OCI-LY7 (cell line): ENCODE measurements around the gene GON4L. TPM values are rescaled to one million over a fixed set of nuclear protein-coding genes. Genes with fewer than 3 reads are reported as not detected.
"Not testable (repeated sequence)": the region's sequence is repeated elsewhere in the genome, so short reads cannot be mapped to it uniquely, and the experiment has no call there.

Source experiments
- BruUV-seq: library from RNA; stranded (reverse); fragments of 400-500 nt; replicated peaks from 2 replicates; lab custom pipeline; 2021; lab: Mats Ljungman, UMichigan
- CTCF ChIA-PET: fragments of 300-600 bp; sonication (Branson Sonifier 250); formaldehyde crosslinking; loops from one replicate; lab custom pipeline; 2022; ENCODE audit warnings: antibody characterized with exemption; ENCODE audit not compliant: unreplicated experiment; lab: Charles Lee
- POLR2A ChIA-PET: fragments of 300-600 bp; sonication (Branson Sonifier 250); formaldehyde crosslinking; loops from one replicate; lab custom pipeline; 2022; ENCODE audit warnings: antibody characterized with exemption; lab: Charles Lee
- DNase-seq: peaks from one replicate; pipeline ENCODE4 v3.0.0-alpha.2; 2015; ENCODE audit warnings: low spot score
- H2AFZ ChIP-seq: fragments of 200-600 bp; sonication (generic), shearing (Covaris generic); 2 replicates; pipeline ENCODE4 v1.6.1; 2014; ENCODE audit warnings: mild to moderate bottlenecking, antibody characterized with exemption, low read length, moderate library complexity
- H3K27ac ChIP-seq: fragments of 200-600 bp; sonication (generic); 2 replicates; pipeline ENCODE4 v1.5.1; 2014; ENCODE audit warnings: mixed run types, low read depth, mild to moderate bottlenecking, moderate library complexity, low read length, inconsistent platforms; ENCODE audit not compliant: poor library complexity, severe bottlenecking
- H3K36me3 ChIP-seq: fragments of 200-600 bp; sonication (generic); 2 replicates; pipeline ENCODE4 v1.6.1; 2014; ENCODE audit warnings: mild to moderate bottlenecking, antibody characterized with exemption, low read length, moderate library complexity, mixed read lengths; ENCODE audit not compliant: insufficient read depth
- H3K4me1 ChIP-seq: fragments of 200-600 bp; sonication (generic); 2 replicates; pipeline ENCODE4 v1.5.1; 2014; ENCODE audit warnings: mild to moderate bottlenecking, low read length; ENCODE audit not compliant: insufficient read depth, poor library complexity, severe bottlenecking
- H3K4me2 ChIP-seq: fragments of 200-600 bp; sonication (generic); 2 replicates; pipeline ENCODE4 v1.6.1; 2014; ENCODE audit warnings: mild to moderate bottlenecking, low read length
- H3K4me3 ChIP-seq: fragments of 200-600 bp; sonication (generic); 2 replicates; pipeline ENCODE4 v1.5.1; 2014; ENCODE audit warnings: mild to moderate bottlenecking, low read depth, low read length; ENCODE audit not compliant: poor library complexity, severe bottlenecking
- H3K79me2 ChIP-seq: fragments of 200-600 bp; sonication (generic); 2 replicates; pipeline ENCODE4 v1.6.1; 2016; ENCODE audit warnings: low read depth, mild to moderate bottlenecking, low read length, moderate library complexity, mixed read lengths; ENCODE audit not compliant: insufficient read depth
- H3K9me2 ChIP-seq: fragments of 200-600 bp; sonication (generic); 2 replicates; pipeline ENCODE4 v1.6.1; 2016; ENCODE audit warnings: mild to moderate bottlenecking, low read length, mixed read lengths; ENCODE audit not compliant: insufficient read depth
- H3K9me3 ChIP-seq: fragments of 200-600 bp; sonication (generic); 2 replicates; pipeline ENCODE4 v1.6.1; 2014; ENCODE audit warnings: mild to moderate bottlenecking, mixed run types, low read length, mixed read lengths
- H4K20me1 ChIP-seq: fragments of 200-600 bp; sonication (generic); 2 replicates; pipeline ENCODE4 v1.6.1; 2014; ENCODE audit warnings: mild to moderate bottlenecking, antibody characterized with exemption, low read length, moderate library complexity, mixed read lengths; ENCODE audit not compliant: insufficient read depth
- CTCF ChIP-seq: fragments of 200-600 bp; sonication (generic); conservative IDR thresholded peaks from 2 replicates; pipeline ENCODE4 v1.5.1; 2014; ENCODE audit warnings: mild to moderate bottlenecking, antibody characterized with exemption, low read length, moderate library complexity, mixed read lengths
- EZH2phosphoT487 ChIP-seq: fragments of 200-600 bp; sonication (generic); IDR thresholded peaks from 2 replicates; pipeline ENCODE4 v1.6.1; 2018; ENCODE audit warnings: low read depth, borderline replicate concordance, mild to moderate bottlenecking, mixed run types, antibody characterized with exemption, low read length, moderate library complexity, mixed read lengths
- intact Hi-C: fragments of 100-400 bp; cut with micrococcal nuclease; formaldehyde crosslinking; loops from one replicate; pipeline ENCODE4 v1.10.0; 2022; ENCODE audit not compliant: unreplicated experiment
- total RNA-seq, 2 experiments: library from RNA; depleted of rRNA in 1 of 2; stranded (reverse); fragments of >200 nt in 1 of 2; shearing (Covaris generic) in 1 of 2; gene quantifications; 2 replicates each; pipeline ENCODE4 v1.2.3, GENCODE V29; 2014 to 2022

Gene GON4L
- total RNA-seq, 2 experiments from 2014 or later = 46.0 to 78.0 TPM

GRCh38 chr1:155713075-155713474, 143.9 kb downstream of the GON4L start:
- TF ChIP-seq EZH2phosphoT487 (no peak), CTCF (no peak)
- POLR2A ChIA-PET = no interaction called here
- intact Hi-C loops = no loop called here
- no TSS peak for BruUV-seq
- Histone ChIP-seq H4K20me1 (no peaks in the 10 kb centered on the region), H3K4me3 (no peak overlapping the region), H2AFZ (no peak overlapping the region), H3K79me2 (peaks cover 42% of the 10 kb centered on the region), H3K9me3 (peaks cover 4% of the 10 kb centered on the region; the same call in 1 of the 2 replicates), H3K9me2 (no peaks in the 10 kb centered on the region), H3K4me2 (no peak overlapping the region), H3K4me1 (peaks cover 9% of the 10 kb centered on the region), H3K27ac (no peak overlapping the region), H3K36me3 (peaks cover 92% of the 10 kb centered on the region)
- CTCF ChIA-PET = no interaction called here
- no peak for DNase-seq

GRCh38 chr1:155712636-155713035, 144.4 kb downstream of the GON4L start:
- H3K9me2 ChIP-seq, POLR2A ChIA-PET, CTCF ChIA-PET: not testable (repeated sequence)

GRCh38 chr1:155711457-155711856, 145.6 kb downstream of the GON4L start:
- H2AFZ ChIP-seq, H3K4me1 ChIP-seq, POLR2A ChIA-PET, H3K4me3 ChIP-seq, intact Hi-C loops, H3K27ac ChIP-seq, H4K20me1 ChIP-seq, DNase-seq, H3K9me2 ChIP-seq, CTCF ChIA-PET, H3K4me2 ChIP-seq, BruUV-seq, H3K9me3 ChIP-seq: not testable (repeated sequence)
- Histone ChIP-seq H3K79me2 (peaks cover 44% of the 10 kb centered on the region), H3K36me3 (peaks cover 83% of the 10 kb centered on the region)

More at GRCh38 chr1:155712636-155713035, 144.4 kb downstream of the GON4L start:
- H3K4me3 ChIP-seq, intact Hi-C loops, H3K4me2 ChIP-seq, H3K27ac ChIP-seq, H3K4me1 ChIP-seq, BruUV-seq, H2AFZ ChIP-seq, H3K9me3 ChIP-seq, DNase-seq, H4K20me1 ChIP-seq: not testable (repeated sequence)
- peaks cover 45% of the 10 kb centered on the region for H3K79me2 ChIP-seq
- TF ChIP-seq CTCF = peak; percentile 50
- H3K36me3 ChIP-seq = peaks cover 93% of the 10 kb centered on the region
